GM23248 (cell line): Measurements from ENCODE around the gene MAP3K14. TPM values are rescaled to one million over a fixed set of nuclear protein-coding genes. Genes with fewer than 3 reads are reported as not detected.
A peak's percentile ranks its signal among the peaks of the same experiment; 100 is the strongest.
"Not testable (repeated sequence)": the region's sequence is repeated elsewhere in the genome, so short reads cannot be mapped to it uniquely, and the experiment has no call there.

Experiments
- DNase-seq: peaks from one replicate; pipeline ENCODE4 v3.0.0-alpha.2; 2015
- H2AFZ ChIP-seq: fragments of 200-600 bp; sonication (generic); 2 replicates; pipeline ENCODE4 v1.6.1; 2016; ENCODE audit warnings: antibody characterized with exemption
- H3F3A ChIP-seq: fragments of 200-600 bp; sonication (generic); 2 replicates; pipeline ENCODE4 v1.6.1; 2016; ENCODE audit warnings: mild to moderate bottlenecking, antibody characterized with exemption, mixed run types; ENCODE audit not compliant: insufficient read depth
- H3K27ac ChIP-seq: fragments of 200-600 bp; sonication (generic); 2 replicates; pipeline ENCODE4 v1.5.1; 2016; ENCODE audit warnings: mild to moderate bottlenecking
- H3K27me3 ChIP-seq: fragments of 200-600 bp; sonication (generic); replicated peaks from 2 replicates; pipeline ENCODE4 v1.6.1; 2016; ENCODE audit warnings: mild to moderate bottlenecking; ENCODE audit not compliant: insufficient read depth
- H3K36me3 ChIP-seq: fragments of 200-600 bp; sonication (generic); 2 replicates; pipeline ENCODE4 v1.6.1; 2016; ENCODE audit warnings: low read depth, mild to moderate bottlenecking
- H3K4me1 ChIP-seq: fragments of 200-600 bp; sonication (generic); 2 replicates; pipeline ENCODE4 v1.6.1; 2016; ENCODE audit warnings: mild to moderate bottlenecking; ENCODE audit not compliant: insufficient read depth
- H3K4me2 ChIP-seq: fragments of 200-600 bp; sonication (generic); one replicate; pipeline ENCODE4 v1.6.1; 2016; ENCODE audit warnings: mild to moderate bottlenecking; ENCODE audit not compliant: unreplicated experiment
- H3K4me3 ChIP-seq: fragments of 200-600 bp; sonication (generic); 2 replicates; pipeline ENCODE4 v1.5.1; 2016; ENCODE audit warnings: mild to moderate bottlenecking
- H3K79me2 ChIP-seq: fragments of 200-600 bp; sonication (generic); 2 replicates; pipeline ENCODE4 v1.6.1; 2016; ENCODE audit warnings: mild to moderate bottlenecking; ENCODE audit not compliant: insufficient read depth
- H3K9ac ChIP-seq: fragments of 200-600 bp; sonication (generic); 2 replicates; pipeline ENCODE4 v1.6.1; 2016; ENCODE audit warnings: mild to moderate bottlenecking
- H3K9me2 ChIP-seq: fragments of 200-600 bp; sonication (generic); 2 replicates; pipeline ENCODE4 v1.6.1; 2016; ENCODE audit warnings: mixed run types, mild to moderate bottlenecking, moderate library complexity; ENCODE audit not compliant: insufficient read depth
- H3K9me3 ChIP-seq: fragments of 200-600 bp; sonication (generic); one replicate; pipeline ENCODE4 v1.6.1; 2017; ENCODE audit warnings: low read depth
- H4K20me1 ChIP-seq: fragments of 200-600 bp; sonication (generic); 2 replicates; pipeline ENCODE4 v1.6.0; 2016; ENCODE audit not compliant: insufficient read depth
- EZH2 ChIP-seq: fragments of 200-600 bp; sonication (generic); IDR thresholded peaks from 2 replicates; pipeline ENCODE4 v1.6.1; 2018; ENCODE audit warnings: antibody characterized with exemption, mild to moderate bottlenecking; ENCODE audit not compliant: insufficient read depth, poor library complexity, severe bottlenecking
- EZH2phosphoT487 ChIP-seq: fragments of 200-600 bp; sonication (generic); IDR thresholded peaks from 2 replicates; pipeline ENCODE4 v1.6.1; 2018; ENCODE audit warnings: antibody characterized with exemption, moderate library complexity, mild to moderate bottlenecking, low read depth; ENCODE audit not compliant: insufficient read depth
- WGBS, 2 experiments: methylation state at CpG; one replicate each; pipeline ENCODE4 v1.1.6; 2015 to 2017; ENCODE audit warnings: low lambda C conversion rate in 2 of 2, low coverage in 1 of 2; ENCODE audit errors: missing lambda C conversion rate in 2 of 2; 5-methylcytosine and 5-hydroxymethylcytosine counted together
- in situ Hi-C: fragments of 300-500 bp; cut with MboI; formaldehyde crosslinking; loops from 2 replicates; pipeline ENCODE4 v1.15.0; 2020
- polyA plus RNA-seq: library from polyadenylated mRNA; unstranded; fragments of >200 nt; fragmentation: Nextera tagmentation; extraction: Ambion mirVana; gene quantifications from 2 replicates; pipeline ENCODE4 v1.2.1, GENCODE V29; 2016
- total RNA-seq: library from RNA; depleted of rRNA; stranded (reverse); fragments of >200 nt; shearing (Covaris generic); gene quantifications from 2 replicates; pipeline ENCODE4 v1.2.3, GENCODE V29; 2014

The MAP3K14 gene
- total and polyA plus RNA-seq, 2 experiments from 2014 or later, result 3.4 to 4.2 TPM

GRCh38 chr17:45345246-45345553 is 28.4 kb upstream of the MAP3K14 start:
- H3K79me2 ChIP-seq, result no peaks in the 10 kb centered on the region
- TF ChIP-seq EZH2, result no peak
- no peak for TF ChIP-seq EZH2phosphoT487
- H3K4me2 ChIP-seq, result peak overlapping the region; percentile 53
- no peaks in the 10 kb centered on the region for H4K20me1 ChIP-seq
- peaks cover 43% of the 10 kb centered on the region for H3K4me1 ChIP-seq
- no peaks in the 10 kb centered on the region for H3K9me2 ChIP-seq
- in situ Hi-C loops, result no loop called here
- DNase-seq, result no peak
- 35 to 55% methylated on average over 3 of the region's 3 CpGs for WGBS, 2 experiments
- no peaks in the 10 kb centered on the region for H3K9me3 ChIP-seq
- H3F3A ChIP-seq, result peaks cover 48% of the 10 kb centered on the region
- H3K27me3 ChIP-seq, result no peaks in the 10 kb centered on the region
- H2AFZ ChIP-seq, result peak overlapping the region; percentile 55
- H3K4me3 ChIP-seq, result no peak overlapping the region
- H3K27ac ChIP-seq, result peak overlapping the region; percentile 58
- peak overlapping the region; percentile 22; the same call in 1 of the 2 replicates for H3K9ac ChIP-seq
- no peaks in the 10 kb centered on the region for H3K36me3 ChIP-seq

GRCh38 chr17:45343967-45344664 is 27.3 kb upstream of the MAP3K14 start:
- Histone ChIP-seq H3K4me1 (peaks cover 47% of the 10 kb centered on the region), H3F3A (peaks cover 54% of the 10 kb centered on the region)
- H4K20me1 ChIP-seq, H3K27me3 ChIP-seq, H3K27ac ChIP-seq, H3K4me2 ChIP-seq, H3K4me3 ChIP-seq, in situ Hi-C loops, H3K9me3 ChIP-seq, H3K9ac ChIP-seq, H3K9me2 ChIP-seq, H3K79me2 ChIP-seq, H3K36me3 ChIP-seq, DNase-seq, H2AFZ ChIP-seq: not testable (repeated sequence)
- whole genome bisulfite sequencing, 2 experiments, result 98 to 100% methylated on average over 10 of the region's 10 CpGs

GRCh38 chr17:45342871-45343526 is 26.2 kb upstream of the MAP3K14 start:
- Histone ChIP-seq H3K9me2 (no peaks in the 10 kb centered on the region), H3K36me3 (no peaks in the 10 kb centered on the region), H3K27ac (no peak overlapping the region), H3K9me3 (no peaks in the 10 kb centered on the region), H3K9ac (no peak overlapping the region), H2AFZ (no peak overlapping the region), H3K4me3 (no peak overlapping the region), H4K20me1 (no peaks in the 10 kb centered on the region), H3K79me2 (no peaks in the 10 kb centered on the region), H3K4me2 (no peak overlapping the region), H3F3A (peaks cover 54% of the 10 kb centered on the region), H3K4me1 (peaks cover 47% of the 10 kb centered on the region), H3K27me3 (no peaks in the 10 kb centered on the region)
- in situ Hi-C loops, result no loop called here
- DNase-seq, result no peak
- TF ChIP-seq EZH2phosphoT487 (no peak), EZH2 (no peak)
- WGBS, 2 experiments, result 96 to 98% methylated on average over 4 of the region's 4 CpGs

GRCh38 chr17:45342306-45342705 is 25.5 kb upstream of the MAP3K14 start:
- H3F3A ChIP-seq, result peaks cover 54% of the 10 kb centered on the region
- peak overlapping the region; percentile 76 for H3K27ac ChIP-seq
- H3K9ac ChIP-seq, result peak overlapping the region; percentile 54
- H2AFZ ChIP-seq, result peak overlapping the region; percentile 26
- H3K9me3 ChIP-seq, result no peaks in the 10 kb centered on the region
- H3K4me3 ChIP-seq, result peak overlapping the region; percentile 29
- H3K4me1 ChIP-seq, result peaks cover 47% of the 10 kb centered on the region
- H3K27me3 ChIP-seq, result no peaks in the 10 kb centered on the region
- H3K36me3 ChIP-seq, result no peaks in the 10 kb centered on the region
- H4K20me1 ChIP-seq, result no peaks in the 10 kb centered on the region
- no peak for DNase-seq
- in situ Hi-C loops, result no loop called here
- TF ChIP-seq EZH2phosphoT487 (no peak), EZH2 (no peak)
- H3K9me2 ChIP-seq, result no peaks in the 10 kb centered on the region
- H3K4me2 ChIP-seq, result peak overlapping the region; percentile 42
- 95% methylated on average over 11 of the region's 11 CpGs for WGBS, 2 experiments
- H3K79me2 ChIP-seq, result no peaks in the 10 kb centered on the region
